Kidney epithelial cell (primary cell): Measurements from ENCODE around the gene GRM4. TPM values are rescaled to one million over a fixed set of nuclear protein-coding genes. Genes with fewer than 3 reads are reported as not detected.

ENCODE experiments used
- DNase-seq: peaks from one replicate; pipeline ENCODE4 v3.0.0-alpha.2; 2010; ENCODE audit warnings: low read depth
- H3K27me3 ChIP-seq: 2 replicates; pipeline ENCODE4 v1.6.0; 2011; ENCODE audit warnings: low read length; ENCODE audit not compliant: control insufficient read depth, insufficient read depth
- H3K36me3 ChIP-seq: 2 replicates; pipeline ENCODE4 v1.5.1; 2011; ENCODE audit warnings: low read length; ENCODE audit not compliant: control insufficient read depth, insufficient read depth
- H3K4me3 ChIP-seq: 2 replicates; pipeline ENCODE4 v1.5.1; 2011; ENCODE audit warnings: low read depth, mild to moderate bottlenecking, control low read depth, low read length
- CTCF ChIP-seq: IDR thresholded peaks from 2 replicates; pipeline ENCODE4 v1.5.1; 2011; ENCODE audit warnings: mild to moderate bottlenecking, moderate library complexity, low read length, control low read depth, inconsistent platforms; ENCODE audit not compliant: insufficient read depth, poor library complexity, severe bottlenecking
- total RNA-seq: library from RNA; depleted of rRNA; stranded (reverse); fragments of >200 nt; gene quantifications from 2 replicates; pipeline ENCODE4 v1.2.3, GENCODE V29; 2015

GRM4 gene
- total RNA-seq, 1 donor from 2014 or later = not detected

GRCh38 chr6:34106421-34106820, 39.5 kb downstream of the GRM4 start:
- no peak for TF ChIP-seq CTCF
- peaks cover 14% of the 10 kb centered on the region for H3K27me3 ChIP-seq

DNA sequence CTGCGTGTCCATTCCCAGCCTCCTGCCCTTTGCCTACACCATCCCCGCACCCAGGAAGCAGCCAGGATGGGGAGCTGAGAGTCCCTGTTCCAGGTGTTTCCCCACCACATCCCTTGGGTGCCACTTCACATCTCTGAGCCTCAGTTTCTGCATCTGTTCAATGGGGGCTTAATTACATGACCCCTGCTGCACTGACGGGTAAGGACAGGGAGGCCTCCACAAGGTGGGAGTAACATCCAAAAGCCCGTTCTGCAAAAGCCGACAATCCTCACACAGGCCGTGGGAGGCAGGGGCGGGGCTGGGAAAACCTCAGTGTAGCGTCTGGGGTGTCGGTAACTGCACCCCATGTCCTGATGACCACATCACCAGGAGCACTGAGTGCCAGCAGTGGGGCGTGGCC, 41.3 kb downstream of the GRM4 start:
- no peak for TF ChIP-seq CTCF
- peaks cover 17% of the 10 kb centered on the region for H3K27me3 ChIP-seq

More at GRCh38 chr6:34106421-34106820, 39.5 kb downstream of the GRM4 start:
- no peak for DNase-seq
- no peak overlapping the region for H3K4me3 ChIP-seq
- H3K36me3 ChIP-seq = no peaks in the 10 kb centered on the region

DNA sequence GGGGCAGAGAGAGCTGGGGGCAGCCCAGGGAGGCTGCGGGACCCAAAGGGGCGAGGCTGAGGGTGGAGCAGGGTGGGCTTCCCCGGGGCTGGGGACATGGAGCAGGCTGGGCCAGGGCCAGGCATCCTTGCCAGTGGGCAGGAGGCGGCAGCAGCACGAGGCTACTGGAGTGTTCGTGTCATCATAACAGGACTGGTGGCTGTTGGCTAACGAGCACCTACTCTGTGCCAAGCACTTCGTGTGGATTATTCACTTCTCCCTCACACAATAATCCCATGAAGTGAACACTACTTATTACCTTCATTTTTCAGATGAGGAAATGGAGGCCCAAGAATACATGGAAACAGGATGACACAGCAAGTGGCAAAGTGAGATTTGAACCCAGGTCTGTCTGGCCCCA, 41.7 kb downstream of the GRM4 start:
- no peak for TF ChIP-seq CTCF
- no peak for DNase-seq
- H3K36me3 ChIP-seq = no peaks in the 10 kb centered on the region
- no peak overlapping the region for H3K4me3 ChIP-seq
- H3K27me3 ChIP-seq = peaks cover 17% of the 10 kb centered on the region

More for the DNA sequence above, 41.3 kb downstream of the GRM4 start:
- H3K4me3 ChIP-seq = no peak overlapping the region
- no peak for DNase-seq
- no peaks in the 10 kb centered on the region for H3K36me3 ChIP-seq

DNA sequence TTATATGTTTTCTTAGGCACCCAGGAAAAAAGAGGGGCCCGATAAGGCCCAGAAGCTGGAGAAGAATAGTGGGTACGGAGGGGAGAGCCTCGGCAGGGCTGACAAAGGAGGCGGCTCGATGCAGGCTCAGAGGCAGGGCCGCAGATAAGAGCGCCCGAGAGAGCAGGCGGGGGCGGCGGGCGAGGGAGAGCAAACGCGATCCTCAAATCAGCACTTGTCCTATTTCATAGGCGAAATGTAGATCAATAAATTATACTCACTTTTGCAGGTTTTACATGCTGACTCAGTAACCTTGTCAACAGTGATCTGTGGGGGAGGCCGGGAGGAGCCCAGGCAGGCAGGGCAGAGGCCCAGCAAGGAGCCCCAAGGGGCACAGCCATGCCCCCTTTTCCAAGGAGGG, 42.6 kb downstream of the GRM4 start:
- Histone ChIP-seq H3K36me3 (no peaks in the 10 kb centered on the region), H3K4me3 (no peak overlapping the region), H3K27me3 (peaks cover 17% of the 10 kb centered on the region)
- DNase-seq = no peak
- TF ChIP-seq CTCF = no peak

GRCh38 chr6:34102696-34103095, 43.2 kb downstream of the GRM4 start:
- peaks cover 17% of the 10 kb centered on the region for H3K27me3 ChIP-seq
- no peaks in the 10 kb centered on the region for H3K36me3 ChIP-seq

More at GRCh38 chr6:34102696-34103095, 43.2 kb downstream of the GRM4 start:
- H3K4me3 ChIP-seq = no peak overlapping the region
- TF ChIP-seq CTCF = no peak
- no peak for DNase-seq
